Stomach smooth muscle (tissue), 2 donors: ENCODE data around the gene DIAPH3.

Experiments used
- H3K27ac ChIP-seq: one replicate; pipeline ENCODE4 v1.7.0; 2013; ENCODE audit warnings: mild to moderate bottlenecking, low read length, inconsistent platforms
- H3K27me3 ChIP-seq, 2 donors: one replicate each; pipeline ENCODE4 v1.7.0; 2013; ENCODE audit warnings: low read length in 2 of 2; ENCODE audit not compliant: insufficient read depth in 2 of 2, control insufficient read depth in 1 of 2
- H3K36me3 ChIP-seq, 2 donors: one replicate each; pipeline ENCODE4 v1.7.0; 2013; ENCODE audit warnings: low read length in 2 of 2; ENCODE audit not compliant: control insufficient read depth in 2 of 2, insufficient read depth in 2 of 2
- H3K4me1 ChIP-seq: one replicate; pipeline ENCODE4 v1.7.0; 2013; ENCODE audit warnings: low read length; ENCODE audit not compliant: control insufficient read depth, insufficient read depth
- H3K4me3 ChIP-seq, 2 donors: one replicate each; pipeline ENCODE4 v1.7.0; 2013; ENCODE audit warnings: low read length in 2 of 2
- H3K9ac ChIP-seq, 2 donors: one replicate each; pipeline ENCODE4 v1.7.0; 2013; ENCODE audit warnings: low read length in 2 of 2, mild to moderate bottlenecking in 1 of 2
- H3K9me3 ChIP-seq, 2 donors: one replicate each; pipeline ENCODE4 v1.7.0; 2013; ENCODE audit warnings: low read length in 2 of 2; ENCODE audit not compliant: control insufficient read depth in 2 of 2
- donor health status: healthy.
- donor health status: Pancreatic carcinoma.

Gene DIAPH3

GRCh38 chr13:59806801-59807200, 356.9 kb downstream of the DIAPH3 start:
- Histone ChIP-seq H3K27me3 (no peaks in the 10 kb centered on the region), H3K9ac (no peak overlapping the region), H3K36me3 (no peaks in the 10 kb centered on the region), H3K4me3 (no peak overlapping the region), H3K9me3 (no peaks in the 10 kb centered on the region), H3K4me1 (no peaks in the 10 kb centered on the region), H3K27ac (no peak overlapping the region)

- no peaks in the 10 kb centered on the region for H3K9me3 ChIP-seq
- H3K9ac ChIP-seq: no peak overlapping the region
- H3K27ac ChIP-seq: no peak overlapping the region
- no peak overlapping the region for H3K4me3 ChIP-seq
- H3K27me3 ChIP-seq: no peaks in the 10 kb centered on the region
- H3K36me3 ChIP-seq: no peaks in the 10 kb centered on the region
- H3K4me1 ChIP-seq: no peaks in the 10 kb centered on the region
Measured at GRCh38 chr13:59801107-59801880, 362.4 kb downstream of the DIAPH3 start.

- Histone ChIP-seq H3K36me3 (no peaks in the 10 kb centered on the region), H3K27me3 (no peaks in the 10 kb centered on the region), H3K4me3 (no peak overlapping the region), H3K27ac (no peak overlapping the region), H3K4me1 (no peaks in the 10 kb centered on the region), H3K9me3 (no peaks in the 10 kb centered on the region), H3K9ac (no peak overlapping the region)
Measured at GRCh38 chr13:59793107-59793506, 370.6 kb downstream of the DIAPH3 start.

- H3K4me1 ChIP-seq: no peaks in the 10 kb centered on the region
- H3K4me3 ChIP-seq: no peak overlapping the region
- no peaks in the 10 kb centered on the region for H3K36me3 ChIP-seq
- no peaks in the 10 kb centered on the region for H3K27me3 ChIP-seq
- no peak overlapping the region for H3K27ac ChIP-seq
- H3K9ac ChIP-seq: no peak overlapping the region
- no peaks in the 10 kb centered on the region for H3K9me3 ChIP-seq
Measured at GRCh38 chr13:59790626-59791025, 373.1 kb downstream of the DIAPH3 start.

GRCh38 chr13:59789558-59789957, 374.2 kb downstream of the DIAPH3 start:
- Histone ChIP-seq H3K36me3 (no peaks in the 10 kb centered on the region), H3K27me3 (no peaks in the 10 kb centered on the region), H3K4me3 (no peak overlapping the region)

GRCh38 chr13:59787679-59788078, 376.0 kb downstream of the DIAPH3 start:
- no peaks in the 10 kb centered on the region for H3K4me1 ChIP-seq
- no peak overlapping the region for H3K9ac ChIP-seq
- no peaks in the 10 kb centered on the region for H3K36me3 ChIP-seq
- H3K4me3 ChIP-seq: no peak overlapping the region
- H3K9me3 ChIP-seq: no peaks in the 10 kb centered on the region
- H3K27ac ChIP-seq: no peak overlapping the region
- H3K27me3 ChIP-seq: no peaks in the 10 kb centered on the region

More at GRCh38 chr13:59789558-59789957, 374.2 kb downstream of the DIAPH3 start:
- no peak overlapping the region for H3K9ac ChIP-seq
- H3K4me1 ChIP-seq: no peaks in the 10 kb centered on the region
- no peaks in the 10 kb centered on the region for H3K9me3 ChIP-seq
- no peak overlapping the region for H3K27ac ChIP-seq

- Histone ChIP-seq H3K27ac (no peak overlapping the region), H3K9me3 (no peaks in the 10 kb centered on the region), H3K4me3 (no peak overlapping the region), H3K27me3 (no peaks in the 10 kb centered on the region), H3K4me1 (no peaks in the 10 kb centered on the region), H3K36me3 (no peaks in the 10 kb centered on the region), H3K9ac (no peak overlapping the region)
Measured at GRCh38 chr13:59782696-59783095, 381.0 kb downstream of the DIAPH3 start.

GRCh38 chr13:59780058-59780457, 383.7 kb downstream of the DIAPH3 start:
- Histone ChIP-seq H3K9ac (no peak overlapping the region), H3K36me3 (no peaks in the 10 kb centered on the region), H3K9me3 (no peaks in the 10 kb centered on the region), H3K27ac (no peak overlapping the region), H3K4me1 (no peaks in the 10 kb centered on the region), H3K4me3 (no peak overlapping the region), H3K27me3 (no peaks in the 10 kb centered on the region)

- Histone ChIP-seq H3K9me3 (no peaks in the 10 kb centered on the region), H3K27ac (no peak overlapping the region), H3K4me3 (no peak overlapping the region), H3K4me1 (no peaks in the 10 kb centered on the region), H3K36me3 (no peaks in the 10 kb centered on the region), H3K27me3 (no peaks in the 10 kb centered on the region), H3K9ac (no peak overlapping the region)
Measured at GRCh38 chr13:59776924-59777690, 386.6 kb downstream of the DIAPH3 start.

GRCh38 chr13:59774491-59774971, 389.2 kb downstream of the DIAPH3 start:
- H3K27ac ChIP-seq: no peak overlapping the region
- H3K4me3 ChIP-seq: peak overlapping the region in 1 of 2 donors; percentile 48
- peak overlapping the region in 1 of 2 donors; percentile 25 for H3K9ac ChIP-seq
- H3K36me3 ChIP-seq: no peaks in the 10 kb centered on the region
- no peaks in the 10 kb centered on the region for H3K9me3 ChIP-seq
- H3K27me3 ChIP-seq: no peaks in the 10 kb centered on the region
- H3K4me1 ChIP-seq: no peaks in the 10 kb centered on the region

GRCh38 chr13:59771272-59771671, 392.5 kb downstream of the DIAPH3 start:
- no peak overlapping the region for H3K9ac ChIP-seq
- no peaks in the 10 kb centered on the region for H3K9me3 ChIP-seq
- no peaks in the 10 kb centered on the region for H3K4me1 ChIP-seq
- no peaks in the 10 kb centered on the region for H3K27me3 ChIP-seq
- no peak overlapping the region for H3K4me3 ChIP-seq
- H3K27ac ChIP-seq: no peak overlapping the region
- H3K36me3 ChIP-seq: no peaks in the 10 kb centered on the region
